Measurements from ENCODE around the gene CPSF4. TPM values are rescaled to one million over a fixed set of nuclear protein-coding genes. Genes with fewer than 3 reads are reported as not detected.
A peak's percentile ranks its signal among the peaks of the same experiment; 100 is the strongest.
"Not testable (repeated sequence)": the region's sequence is repeated elsewhere in the genome, so short reads cannot be mapped to it uniquely, and the experiment has no call there.

The CPSF4 gene
- total RNA-seq, 2 donors from 2014 or later = 22.9 to 25.7 TPM

DNA sequence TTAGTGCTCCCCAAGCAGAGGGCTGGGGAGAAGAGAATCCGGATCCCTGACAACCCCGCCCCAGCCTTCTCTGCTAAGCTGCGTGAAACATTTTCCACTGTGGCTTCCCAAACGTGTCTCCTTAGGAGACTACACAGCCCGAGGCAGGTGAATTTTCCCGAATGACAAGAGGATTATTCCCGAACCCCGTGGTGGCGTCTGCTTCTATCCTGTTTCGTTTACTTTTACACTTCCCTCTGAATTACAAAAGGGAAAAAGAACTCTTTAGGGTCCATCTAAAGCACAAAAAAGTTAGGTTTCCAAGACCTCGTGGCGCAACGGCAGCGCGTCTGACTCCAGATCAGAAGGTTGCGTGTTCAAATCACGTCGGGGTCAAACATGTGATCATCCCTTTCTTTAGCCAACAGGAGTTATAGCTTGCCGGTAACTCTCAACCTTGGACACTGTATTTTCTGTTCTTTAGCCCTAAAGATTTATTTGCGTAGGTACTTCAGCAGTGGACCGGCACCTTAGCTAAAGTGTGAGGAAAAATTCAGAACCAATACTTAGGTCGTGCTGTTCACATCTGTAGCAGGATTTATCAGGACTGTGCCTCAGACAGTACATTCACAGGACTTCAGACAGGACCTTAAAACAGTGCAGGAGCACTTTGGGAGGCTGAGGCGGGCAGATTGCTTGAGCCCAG lies 30.8 kb downstream of the CPSF4 start:
- intact Hi-C loops (cut with DNase I) = no loop called here
- DNase-seq (ENCODE audit: low spot score) = peak; percentile 65

DNA sequence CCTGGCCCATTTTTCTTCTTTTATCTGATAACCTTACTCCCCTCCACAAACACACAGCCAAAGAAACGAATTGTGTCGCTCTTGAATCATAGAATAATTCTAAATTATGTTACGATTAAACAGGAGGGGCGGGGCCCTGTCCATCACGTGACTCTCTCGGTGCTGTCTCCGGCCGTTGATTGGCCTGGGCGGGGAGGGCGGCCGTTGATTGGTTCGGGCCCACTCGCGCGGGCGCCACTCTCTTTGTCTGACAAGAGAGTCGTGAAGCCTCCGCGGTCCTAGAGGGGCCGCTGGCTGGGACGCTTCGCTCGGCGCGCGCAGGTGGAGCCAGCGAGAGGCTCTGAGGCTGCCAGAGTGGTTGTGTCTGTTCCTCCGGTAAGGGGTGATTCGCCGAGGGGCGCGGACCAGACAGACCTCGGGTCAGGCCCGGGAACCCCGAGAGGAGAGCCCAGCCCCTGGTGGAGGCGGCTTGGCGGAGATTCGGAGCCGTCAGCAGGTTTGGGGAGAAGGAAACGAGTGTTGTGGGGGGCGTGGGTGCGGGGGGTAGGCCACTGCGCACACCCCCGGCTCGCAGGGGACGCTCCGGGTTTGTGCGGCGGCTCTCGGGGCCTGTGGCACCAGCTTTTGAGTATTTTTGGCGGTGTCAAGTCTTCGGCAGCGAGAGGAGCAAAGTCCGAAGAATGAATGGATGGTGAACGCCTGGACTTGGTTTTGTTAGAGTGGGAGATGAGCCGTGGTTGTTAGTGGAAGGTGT lies 34.0 kb downstream of the CPSF4 start, which contains the start of gene ZNF789:
Gene ZNF789, plus strand, starts transcription at position 330 of the 754 bp plus-strand sequence. CDS start 3,567 bp downstream, outside the sequence.
- peak; percentile 99 for DNase-seq (ENCODE audit: low spot score)
- intact Hi-C loops (cut with DNase I) = no loop called here

DNA sequence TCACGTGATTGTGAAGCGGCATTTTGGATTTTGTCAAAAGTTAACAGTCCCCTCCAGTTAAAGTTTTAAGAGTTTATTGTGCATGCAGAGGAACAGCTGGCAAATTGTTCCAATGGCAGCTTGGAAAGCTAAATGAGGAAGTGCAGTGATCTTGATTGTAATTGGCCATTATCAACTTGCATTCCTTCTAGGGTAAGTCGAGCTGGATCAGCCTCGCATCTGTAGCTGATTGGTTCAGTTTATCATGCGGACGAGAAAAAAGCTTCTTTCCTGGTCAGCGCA lies 34.5 kb downstream of the CPSF4 start:
- intact Hi-C loops (cut with DNase I) = no loop called here
- DNase-seq (ENCODE audit: low spot score) = peak; percentile 16

DNA sequence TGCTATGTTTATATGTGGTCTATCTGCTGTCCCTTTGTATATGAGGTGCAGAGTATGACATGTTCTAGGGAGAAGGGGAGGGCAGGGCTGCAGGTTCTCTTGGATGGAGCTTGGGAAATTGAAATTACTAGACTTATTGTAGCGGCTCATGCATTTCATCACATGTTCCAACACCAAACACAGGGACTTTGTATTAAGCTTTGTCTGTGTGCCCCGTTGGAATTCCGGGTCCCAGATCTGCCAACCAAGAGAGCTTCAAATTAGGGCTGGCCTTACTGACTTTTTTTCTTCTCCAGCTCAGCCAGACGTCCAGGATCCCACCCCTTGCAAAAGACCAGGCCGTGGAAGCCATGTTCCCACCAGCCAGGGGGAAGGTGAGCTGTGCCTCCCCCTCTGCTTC lies 37.4 kb downstream of the CPSF4 start:
- intact Hi-C loops (cut with DNase I) = no loop called here
- peak; percentile 11 for DNase-seq (ENCODE audit: low spot score)

DNA sequence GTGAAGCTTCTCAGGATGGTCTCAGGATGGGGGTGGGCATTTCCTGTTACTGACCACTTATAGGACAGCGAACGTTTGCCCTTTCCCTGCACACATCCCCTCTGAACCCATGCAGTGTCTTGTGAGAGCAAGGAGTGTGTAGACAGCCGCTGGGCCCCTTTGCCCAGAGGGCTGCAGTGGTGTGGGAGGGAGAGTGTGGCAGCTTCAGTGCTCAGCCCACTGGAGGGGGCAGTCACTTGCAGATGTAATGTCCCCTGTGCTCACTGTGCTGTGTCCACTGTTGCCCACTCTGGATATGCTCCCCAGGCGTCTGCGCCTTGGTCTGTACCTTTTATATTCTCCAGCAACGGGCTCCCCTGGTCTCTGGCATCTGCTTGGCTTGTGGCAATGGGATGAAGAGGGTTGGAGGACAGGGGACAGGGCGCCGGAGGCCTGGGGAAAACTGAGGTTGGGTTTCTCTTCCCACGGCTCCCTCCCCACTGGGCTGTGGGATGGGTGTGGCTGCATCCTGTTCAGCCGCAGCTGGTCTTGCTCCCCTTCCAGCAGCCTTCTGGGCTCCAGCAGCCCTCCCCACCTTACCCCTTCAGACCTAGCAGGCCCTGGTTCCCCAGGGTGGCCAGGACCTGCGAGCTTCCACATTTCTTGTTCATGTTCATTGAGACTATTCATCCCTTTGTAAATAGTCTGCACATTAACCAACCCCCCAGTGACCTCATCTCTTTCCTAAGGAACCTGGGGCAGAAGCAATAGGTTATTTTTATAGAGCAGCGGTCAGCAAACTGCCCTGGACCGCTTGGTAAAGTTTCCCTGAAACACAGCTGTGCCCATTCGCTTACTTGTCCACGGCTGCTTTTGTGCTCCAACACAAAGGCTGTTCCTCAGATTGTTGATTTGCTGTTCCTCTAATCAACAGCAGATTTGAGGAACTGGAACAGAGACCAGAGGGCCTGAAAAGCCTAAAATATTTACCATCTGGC lies 40.0 kb downstream of the CPSF4 start:
- intact Hi-C loops (cut with DNase I) = no loop called here
- DNase-seq (ENCODE audit: low spot score) = peak; percentile 74

DNA sequence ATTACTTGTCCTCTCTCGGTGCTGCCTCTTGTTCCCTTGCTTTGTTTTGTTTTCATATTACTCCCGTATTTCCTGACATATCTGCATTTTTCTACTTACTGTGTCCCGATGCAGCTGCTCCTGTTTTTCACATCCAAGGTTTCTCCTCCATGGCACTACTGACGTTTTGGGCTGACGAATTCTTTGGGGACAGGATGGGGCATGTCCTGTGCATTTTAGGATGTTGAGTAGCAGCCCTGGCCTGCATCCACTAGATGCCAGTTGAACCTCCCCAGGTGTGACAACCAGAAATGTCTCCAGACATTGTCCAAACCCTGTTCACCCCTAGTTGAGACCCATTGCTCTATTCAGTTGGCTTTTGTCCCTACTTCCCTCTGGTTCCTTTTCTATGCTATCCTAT lies 46.4 kb downstream of the CPSF4 start:
- no peak for DNase-seq (ENCODE audit: low spot score)
- intact Hi-C loops (cut with DNase I) = loop anchor here in 1 of 2 donors (10.0 kb wide), 1 partner anchor 80 kb away; no protein-coding TSS in a partner anchor

DNA sequence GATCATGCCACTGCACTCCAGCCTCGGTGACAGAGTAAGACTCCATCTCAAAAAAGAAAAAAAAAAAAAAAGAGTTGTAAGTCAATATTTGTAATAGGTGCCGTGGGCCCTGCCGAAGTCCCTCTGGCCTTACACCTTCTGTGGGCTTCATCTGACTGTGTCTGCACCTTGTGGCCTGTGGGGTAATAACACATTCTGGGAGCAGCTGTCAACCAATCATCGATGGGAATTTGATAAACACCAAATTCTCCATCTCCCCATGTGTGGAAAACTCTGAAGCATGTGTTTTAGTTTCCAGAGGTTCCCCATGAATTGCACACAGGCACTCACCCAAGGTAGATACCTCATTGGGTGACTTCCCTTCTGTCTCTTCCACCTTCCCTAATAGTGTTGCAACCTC lies 50.5 kb downstream of the CPSF4 start:
- DNase-seq (ENCODE audit: low spot score) = no peak
- intact Hi-C loops (cut with DNase I) = loop anchor here in 1 of 2 donors (10.0 kb wide), 1 partner anchor 76 kb away; no protein-coding TSS in a partner anchor

DNA sequence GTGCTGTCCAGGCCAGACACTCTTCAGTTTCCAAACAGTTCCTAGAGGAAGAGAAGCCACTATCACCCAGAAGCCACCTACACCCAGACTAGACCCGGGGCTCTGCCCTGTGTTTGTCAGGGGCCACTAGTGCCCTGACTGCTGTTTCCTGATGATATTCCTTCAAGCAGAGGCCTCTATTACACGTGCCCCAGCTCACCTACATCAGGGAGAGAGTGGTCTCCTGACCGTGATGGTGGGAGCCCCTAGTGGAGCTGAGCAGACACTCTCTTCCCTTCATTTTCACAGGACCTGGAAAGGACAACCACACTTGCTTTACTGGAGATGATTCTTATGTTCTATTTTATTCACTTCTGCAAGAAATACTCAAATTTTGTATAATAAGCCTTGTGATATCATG lies 52.1 kb downstream of the CPSF4 start:
- intact Hi-C loops (cut with DNase I) = no loop called here
- DNase-seq (ENCODE audit: low spot score) = no peak

DNA sequence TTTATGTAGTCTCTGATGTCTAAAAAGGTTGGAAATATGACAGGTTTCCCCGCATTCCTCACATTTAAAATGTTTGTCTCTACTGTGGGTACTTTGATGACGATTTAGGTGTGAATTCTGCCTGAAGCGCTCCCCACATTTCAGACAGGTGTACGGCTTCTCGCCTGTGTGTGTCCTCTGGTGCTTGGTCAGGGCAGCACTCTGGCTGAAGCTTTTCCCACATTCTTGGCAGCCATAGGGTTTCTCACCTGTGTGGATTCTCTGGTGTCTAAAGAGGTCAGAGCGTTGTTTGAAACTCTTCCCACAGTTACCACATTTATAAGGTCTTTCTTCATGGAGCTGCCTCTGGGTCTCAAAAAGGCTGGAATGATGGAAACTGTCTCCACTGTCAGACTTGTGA lies 55.1 kb downstream of the CPSF4 start:
- intact Hi-C loops (cut with DNase I) = no loop called here
- DNase-seq (ENCODE audit: low spot score) = no peak

DNA sequence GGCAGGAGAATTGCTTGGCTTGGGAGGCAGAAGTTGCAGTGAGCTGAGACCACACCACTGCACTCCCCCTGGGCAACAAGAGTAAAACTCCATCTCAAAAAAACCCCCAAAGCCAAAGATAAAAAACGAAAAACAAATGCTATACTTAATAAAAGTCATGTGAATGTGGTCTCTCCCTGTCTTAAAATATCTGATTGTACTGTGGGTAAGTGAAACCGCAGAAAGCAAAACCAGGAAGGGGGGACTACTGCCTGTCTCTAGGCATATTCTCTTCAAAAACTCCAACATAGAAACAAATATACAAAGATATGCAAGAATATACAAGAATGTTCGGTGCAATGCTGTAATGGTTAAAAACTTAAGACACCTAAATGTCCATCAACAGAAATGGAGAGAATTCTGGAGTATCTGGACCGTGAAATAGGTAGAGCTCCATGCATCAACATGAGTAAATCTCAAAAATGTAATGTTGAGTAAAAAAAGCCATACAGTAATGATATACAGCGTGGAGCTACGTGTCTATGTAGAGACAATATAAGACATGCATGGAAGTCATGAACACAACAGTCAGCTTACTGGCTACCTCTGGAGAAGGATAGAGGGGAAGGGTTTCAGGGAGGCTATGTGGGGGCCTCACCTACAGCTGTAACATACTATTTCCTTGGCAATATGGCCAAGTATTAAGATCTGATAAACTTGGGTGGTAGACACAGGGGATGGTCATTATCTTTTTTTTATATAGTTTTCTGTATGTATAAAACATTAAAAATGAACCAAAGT lies 59.2 kb downstream of the CPSF4 start:
- intact Hi-C loops (cut with DNase I) = no loop called here

DNA sequence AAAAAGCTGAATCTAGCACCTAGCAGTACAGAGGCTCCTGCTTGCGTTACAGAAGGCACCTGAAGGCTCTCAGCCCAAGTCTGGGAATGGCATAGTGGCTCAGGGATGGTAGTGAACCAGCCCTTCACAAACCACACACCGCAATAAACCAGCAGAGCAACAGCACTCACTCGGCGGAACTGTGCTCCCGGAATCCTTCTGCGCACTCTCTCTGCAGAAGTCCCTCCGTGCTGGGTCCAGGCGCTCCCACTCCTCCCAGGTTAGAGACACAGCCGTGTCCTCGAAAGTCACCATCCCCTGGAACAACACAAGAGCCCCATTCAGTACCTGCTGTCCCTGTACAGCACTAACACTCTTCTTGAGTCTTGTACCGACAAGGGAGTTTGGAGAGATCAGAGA lies 59.8 kb downstream of the CPSF4 start:
- intact Hi-C loops (cut with DNase I) = no loop called here
- DNase-seq (ENCODE audit: low spot score) = no peak

More for the DNA sequence above, 59.2 kb downstream of the CPSF4 start:
- DNase-seq (ENCODE audit: low spot score) = no peak

DNA sequence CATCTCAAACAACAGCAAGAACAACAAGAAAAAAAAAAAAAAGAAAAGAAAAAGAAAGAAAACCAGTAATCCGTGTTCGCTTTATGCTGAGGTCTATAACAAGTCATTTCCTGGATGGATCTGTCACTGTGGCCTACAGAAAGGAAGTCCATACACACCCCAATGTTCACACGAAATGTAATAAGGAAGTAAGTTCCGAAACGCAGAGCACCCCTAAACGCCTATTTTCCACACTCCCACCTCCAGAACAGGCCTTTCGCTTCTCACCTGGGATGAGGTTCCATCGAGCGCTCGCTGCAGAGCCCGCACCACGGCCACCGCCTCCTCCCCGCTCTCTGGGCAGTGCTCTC lies 60.6 kb downstream of the CPSF4 start:
- DNase-seq (ENCODE audit: low spot score) = no peak
- intact Hi-C loops (cut with DNase I) = no loop called here

DNA sequence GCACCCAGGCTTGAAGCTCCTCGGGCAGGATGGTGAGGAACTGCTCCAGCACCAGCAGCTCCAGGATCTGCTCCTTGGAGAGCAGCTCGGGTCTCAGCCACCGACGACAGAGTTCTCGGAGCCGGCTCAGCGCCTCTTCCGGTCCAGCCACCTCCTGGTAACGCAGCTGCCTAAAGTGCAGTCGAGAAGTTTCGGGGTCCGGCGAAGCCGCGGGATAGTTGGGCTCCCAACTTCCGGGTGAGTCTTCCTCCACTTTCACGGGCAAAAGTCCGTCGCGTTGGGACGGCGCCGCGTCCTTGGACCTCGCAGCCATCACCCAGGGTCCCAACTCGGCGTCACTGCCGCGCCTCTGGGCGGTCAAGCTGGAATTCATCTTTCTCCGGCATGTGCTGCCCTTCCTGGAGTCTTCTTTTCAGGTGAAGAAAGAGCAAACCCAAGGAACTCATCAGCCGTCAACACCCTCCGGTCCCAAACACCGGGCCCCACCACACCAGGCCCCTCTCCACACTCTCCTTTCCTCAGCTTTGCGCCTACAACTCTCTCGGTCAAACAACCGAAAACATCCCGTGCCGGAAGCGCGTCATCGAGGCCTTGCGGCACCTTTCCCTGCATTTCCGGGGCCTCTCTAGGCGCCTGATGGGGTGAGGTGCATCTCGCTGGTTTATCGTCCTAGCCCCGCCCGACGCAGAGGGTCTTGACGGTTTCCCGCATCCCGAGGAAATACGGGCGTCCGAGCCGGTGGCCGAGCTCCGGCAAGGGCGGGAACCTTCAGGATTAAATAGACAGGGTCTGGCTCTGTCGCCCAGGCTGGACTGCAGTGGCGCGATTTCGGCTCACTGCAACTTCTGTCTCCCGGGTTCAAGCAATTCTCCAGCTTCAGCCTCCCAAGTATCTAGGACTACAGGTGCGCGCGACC lies 61.2 kb downstream of the CPSF4 start, which contains the start of gene ZNF394:
Gene ZNF394, minus strand, starts transcription at position 561 of the 916 bp plus-strand sequence. Its CDS starts 188 bp downstream, at position 373.
- DNase-seq (ENCODE audit: low spot score) = peak; percentile 97
- intact Hi-C loops (cut with DNase I) = no loop called here

DNA sequence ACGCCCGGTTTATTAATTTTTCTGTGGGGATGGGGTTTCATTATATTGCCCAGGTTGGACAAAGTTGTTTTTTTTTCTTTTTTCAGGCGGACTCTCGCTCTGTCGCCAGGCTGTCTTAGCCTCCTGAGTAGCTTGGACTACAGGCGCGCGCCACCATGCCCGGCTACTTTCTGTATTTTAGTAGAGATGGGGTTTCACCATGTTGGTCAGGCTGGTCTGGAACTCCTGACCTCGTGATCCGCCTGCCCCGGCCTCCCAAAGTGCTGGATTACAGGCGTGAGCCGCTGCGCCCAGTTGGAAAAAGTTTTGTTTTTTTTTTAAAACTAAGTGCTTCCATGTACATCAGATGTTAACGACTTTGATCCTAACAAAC lies 61.9 kb downstream of the CPSF4 start:
- no peak for DNase-seq (ENCODE audit: low spot score)
- intact Hi-C loops (cut with DNase I) = no loop called here

DNA sequence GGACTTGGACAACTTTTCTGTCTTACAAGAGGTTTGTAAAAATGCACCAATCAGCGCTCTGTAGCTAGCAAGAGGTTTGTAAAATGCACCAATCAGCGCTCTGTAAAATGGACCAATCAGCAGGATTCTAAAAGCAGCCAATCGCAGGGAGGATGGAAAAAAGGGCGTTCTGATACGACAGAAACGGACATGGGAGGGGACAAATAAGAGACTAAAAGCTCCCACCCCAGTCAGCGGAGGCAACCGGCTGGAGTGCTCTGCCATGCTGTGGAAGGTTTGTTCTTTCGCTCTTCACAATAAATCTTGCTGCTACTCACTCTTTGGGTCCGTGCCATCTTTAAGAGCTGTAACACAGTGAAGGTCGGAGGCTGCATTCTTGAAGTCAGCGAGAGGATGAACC lies 62.5 kb downstream of the CPSF4 start:
- DNase-seq (ENCODE audit: low spot score); intact Hi-C loops (cut with DNase I): not testable (repeated sequence)

DNA sequence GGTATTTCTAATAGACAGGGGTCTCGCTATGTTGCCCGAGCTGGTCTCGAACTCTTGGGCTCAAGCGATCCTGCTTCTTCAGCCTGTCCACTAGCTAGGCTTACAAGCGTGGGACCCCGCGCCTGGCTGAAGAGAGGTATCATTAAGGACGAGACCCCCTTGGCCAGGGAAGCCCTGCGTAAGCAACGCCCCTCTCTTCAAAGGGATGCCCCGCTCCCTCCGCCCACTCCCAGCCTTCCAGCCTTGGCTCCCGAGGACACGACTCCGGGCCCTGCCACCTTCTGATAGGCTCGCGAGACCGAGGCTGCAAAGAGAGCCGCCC lies 65.5 kb downstream of the CPSF4 start:
- intact Hi-C loops (cut with DNase I) = loop anchor here in 1 of 2 donors (2.0 kb wide), 1 partner anchor 57 kb away; no protein-coding TSS in a partner anchor
- DNase-seq (ENCODE audit: low spot score) = no peak

DNA sequence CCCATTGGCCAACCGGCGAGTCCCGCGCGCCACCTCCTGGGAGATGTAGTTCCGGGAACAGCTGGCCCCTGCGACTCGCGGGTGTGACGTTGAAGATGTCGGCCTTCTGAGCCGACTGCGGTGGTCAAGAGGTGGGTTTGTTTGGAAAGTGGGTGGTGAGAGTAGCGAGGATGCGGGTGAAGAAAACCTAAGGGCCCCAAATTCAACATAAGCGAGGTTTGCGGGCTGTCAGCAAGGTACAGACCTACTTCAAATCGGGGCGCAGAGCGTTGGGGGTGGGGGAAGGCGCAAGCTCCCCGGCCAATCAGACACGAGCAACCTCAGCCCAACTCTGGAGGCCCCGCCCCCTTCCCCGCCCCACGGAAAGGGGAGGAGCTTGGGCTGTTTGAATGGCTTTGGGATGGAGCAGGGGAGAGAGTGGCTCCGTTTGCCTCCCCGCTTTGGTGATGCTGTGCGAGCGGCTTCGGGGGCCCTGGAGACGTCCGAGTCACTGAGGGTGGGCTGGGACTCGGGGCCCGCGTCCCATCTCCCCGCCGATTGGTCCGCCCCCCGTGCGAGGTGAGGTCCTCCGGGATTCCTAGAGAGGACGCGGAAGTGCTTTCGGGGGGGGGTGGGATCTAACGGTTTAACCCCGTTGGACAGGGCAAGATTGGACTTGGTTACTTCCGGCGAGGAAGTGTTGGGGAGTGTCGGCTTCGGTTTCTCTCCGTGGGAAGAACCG lies 66.0 kb downstream of the CPSF4 start, which contains the start of gene ZKSCAN5:
Gene ZKSCAN5, plus strand, starts transcription at position 60 of the 721 bp plus-strand sequence. CDS start 1,383 bp downstream, outside the sequence.
- intact Hi-C loops (cut with DNase I) = loop anchor here in 1 of 2 donors (1.0 to 2.0 kb wide), 2 partner anchors 21 to 58 kb away; no protein-coding TSS in a partner anchor
- DNase-seq (ENCODE audit: low spot score) = peak; percentile 100
